ENCODE measurements around the gene NPHP1.
"Not testable (repeated sequence)": the region's sequence is repeated elsewhere in the genome, so short reads cannot be mapped to it uniquely, and the experiment has no call there.

NPHP1 gene

GRCh38 chr2:110197452-110197851 is 7.4 kb downstream of the NPHP1 start:
- DNase-seq: no peak

GRCh38 chr2:110190169-110190568 is 14.6 kb downstream of the NPHP1 start:
- DNase-seq: not testable (repeated sequence)

- no peak for DNase-seq
Observed at GRCh38 chr2:110182449-110182848, 22.4 kb downstream of the NPHP1 start.

- no peak for DNase-seq
Observed at GRCh38 chr2:110180036-110180435, 24.8 kb downstream of the NPHP1 start.

GRCh38 chr2:110173523-110173922 is 31.3 kb downstream of the NPHP1 start:
- DNase-seq: no peak

- DNase-seq: no peak
Observed at GRCh38 chr2:110172506-110172905, 32.3 kb downstream of the NPHP1 start.

GRCh38 chr2:110170102-110170501 is 34.7 kb downstream of the NPHP1 start:
- no peak for DNase-seq

- DNase-seq: no peak
Observed at GRCh38 chr2:110167326-110168000, 37.4 kb downstream of the NPHP1 start.

- DNase-seq: no peak
Observed at GRCh38 chr2:110166266-110166665, 38.5 kb downstream of the NPHP1 start.

GRCh38 chr2:110157153-110157793 is 47.5 kb downstream of the NPHP1 start:
- peak in 1 of 5 experiments; percentile 62 for DNase-seq

- not testable (repeated sequence) for DNase-seq
Observed at GRCh38 chr2:110154828-110155227, 50.0 kb downstream of the NPHP1 start.

GRCh38 chr2:110154188-110154587 is 50.6 kb downstream of the NPHP1 start:
- DNase-seq: not testable (repeated sequence)

- no peak for DNase-seq
Observed at GRCh38 chr2:110153416-110153815, 51.4 kb downstream of the NPHP1 start.

- no peak for DNase-seq
Observed at GRCh38 chr2:110152943-110153342, 51.9 kb downstream of the NPHP1 start.

- no peak for DNase-seq
Observed at GRCh38 chr2:110149330-110150220, 55.2 kb downstream of the NPHP1 start.

- DNase-seq: no peak
Observed at GRCh38 chr2:110146945-110147332, 57.9 kb downstream of the NPHP1 start.

- no peak for DNase-seq
Observed at GRCh38 chr2:110146183-110146944, 58.4 kb downstream of the NPHP1 start.

GRCh38 chr2:110143982-110144381 is 60.8 kb downstream of the NPHP1 start:
- no peak for DNase-seq

GRCh38 chr2:110140401-110140800 is 64.4 kb downstream of the NPHP1 start:
- no peak for DNase-seq

- DNase-seq: no peak
Observed at GRCh38 chr2:110134025-110134424, 70.8 kb downstream of the NPHP1 start.

- DNase-seq: no peak
Observed at GRCh38 chr2:110131166-110131565, 73.6 kb downstream of the NPHP1 start.

- DNase-seq: no peak
Observed at GRCh38 chr2:110130757-110131156, 74.1 kb downstream of the NPHP1 start.

- DNase-seq: no peak
Observed at GRCh38 chr2:110126906-110127305, 77.9 kb downstream of the NPHP1 start.

All from T-helper 2 cell (primary cell).